Uterus (tissue), 2 donors: ENCODE results near the gene PZP.

Source experiments
- CTCF ChIP-seq, 4 experiments: fragments of 200-600 bp in 2 of 4; fragments of 450-650 bp in 2 of 4; sonication (generic) in 2 of 4; IDR thresholded peaks; one replicate each; pipeline ENCODE4 v1.5.1; 2016 to 2019; ENCODE audit warnings: antibody characterized with exemption in 4 of 4, mild to moderate bottlenecking in 2 of 4, moderate library complexity in 1 of 4
- POLR2A ChIP-seq, 2 donors: fragments of 450-650 bp; IDR thresholded peaks; one replicate each; pipeline ENCODE4 v1.6.1; 2016; ENCODE audit warnings: antibody characterized with exemption in 2 of 2, mild to moderate bottlenecking in 1 of 2, moderate library complexity in 1 of 2

- no peak for TF ChIP-seq CTCF (IDR thresholded peaks at IDR 0.05)
- no peak for TF ChIP-seq POLR2A (IDR thresholded peaks at IDR 0.05)
These were observed 44.8 kb downstream of the PZP start for GRCh38 chr12:9163392-9163791.
